Mucosa of rectum (tissue), 2 donors: ENCODE measurements around the gene TEC.
"Not testable (repeated sequence)": the region's sequence is repeated elsewhere in the genome, so short reads cannot be mapped to it uniquely, and the experiment has no call there.

Experiments used
- H3K27ac ChIP-seq, 2 donors: one replicate each; pipeline ENCODE4 v1.7.0; 2013; ENCODE audit warnings: inconsistent platforms in 2 of 2, low read depth in 2 of 2, low read length in 2 of 2
- H3K27me3 ChIP-seq, 2 donors: one replicate each; pipeline ENCODE4 v1.7.0; 2013; ENCODE audit warnings: low read length in 2 of 2; ENCODE audit not compliant: control insufficient read depth in 2 of 2, insufficient read depth in 2 of 2
- H3K36me3 ChIP-seq, 2 donors: one replicate each; pipeline ENCODE4 v1.7.0; 2013; ENCODE audit warnings: low read length in 2 of 2; ENCODE audit not compliant: control insufficient read depth in 2 of 2, insufficient read depth in 2 of 2
- H3K4me1 ChIP-seq, 2 donors: one replicate each; pipeline ENCODE4 v1.7.0; 2013; ENCODE audit warnings: low read length in 2 of 2, mild to moderate bottlenecking in 1 of 2; ENCODE audit not compliant: control insufficient read depth in 2 of 2, insufficient read depth in 2 of 2
- H3K4me3 ChIP-seq, 2 donors: one replicate each; pipeline ENCODE4 v1.7.0; 2013; ENCODE audit warnings: low read length in 2 of 2
- H3K9ac ChIP-seq, 2 donors: one replicate each; pipeline ENCODE4 v1.7.0; 2013; ENCODE audit warnings: low read length in 2 of 2, low read depth in 1 of 2, mild to moderate bottlenecking in 1 of 2
- H3K9me3 ChIP-seq, 2 donors: one replicate each; pipeline ENCODE4 v1.7.0; 2013; ENCODE audit warnings: low read length in 2 of 2; ENCODE audit not compliant: control insufficient read depth in 2 of 2
- donor health status: healthy.
- donor health status: Normal muscosa, but diverticular disease.

Gene TEC

DNA sequence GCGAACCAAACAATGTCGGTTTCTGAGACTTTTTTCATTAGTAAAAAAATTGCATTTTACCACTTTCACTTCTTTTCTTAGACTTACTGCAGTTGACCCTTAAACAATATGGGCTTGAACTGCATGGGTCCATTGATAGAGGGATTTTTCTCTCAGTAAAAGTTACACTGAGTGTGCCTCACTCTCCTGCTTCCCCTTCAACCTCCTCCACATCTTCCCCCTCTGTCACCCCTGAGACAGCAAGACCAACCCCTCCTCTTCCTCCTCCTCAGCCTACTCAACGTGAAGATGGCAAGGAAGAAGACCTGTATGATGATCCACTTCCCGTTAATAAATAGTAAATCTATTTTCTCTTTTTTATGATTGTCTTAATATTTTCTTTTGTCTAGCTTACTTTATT is 43.4 kb downstream of the TEC start:
- Histone ChIP-seq H3K4me3 (no peak overlapping the region), H3K36me3 (no peaks in the 10 kb centered on the region), H3K27ac (no peak overlapping the region), H3K9ac (no peak overlapping the region), H3K27me3 (no peaks in the 10 kb centered on the region), H3K9me3 (no peaks in the 10 kb centered on the region), H3K4me1 (no peaks in the 10 kb centered on the region)

DNA sequence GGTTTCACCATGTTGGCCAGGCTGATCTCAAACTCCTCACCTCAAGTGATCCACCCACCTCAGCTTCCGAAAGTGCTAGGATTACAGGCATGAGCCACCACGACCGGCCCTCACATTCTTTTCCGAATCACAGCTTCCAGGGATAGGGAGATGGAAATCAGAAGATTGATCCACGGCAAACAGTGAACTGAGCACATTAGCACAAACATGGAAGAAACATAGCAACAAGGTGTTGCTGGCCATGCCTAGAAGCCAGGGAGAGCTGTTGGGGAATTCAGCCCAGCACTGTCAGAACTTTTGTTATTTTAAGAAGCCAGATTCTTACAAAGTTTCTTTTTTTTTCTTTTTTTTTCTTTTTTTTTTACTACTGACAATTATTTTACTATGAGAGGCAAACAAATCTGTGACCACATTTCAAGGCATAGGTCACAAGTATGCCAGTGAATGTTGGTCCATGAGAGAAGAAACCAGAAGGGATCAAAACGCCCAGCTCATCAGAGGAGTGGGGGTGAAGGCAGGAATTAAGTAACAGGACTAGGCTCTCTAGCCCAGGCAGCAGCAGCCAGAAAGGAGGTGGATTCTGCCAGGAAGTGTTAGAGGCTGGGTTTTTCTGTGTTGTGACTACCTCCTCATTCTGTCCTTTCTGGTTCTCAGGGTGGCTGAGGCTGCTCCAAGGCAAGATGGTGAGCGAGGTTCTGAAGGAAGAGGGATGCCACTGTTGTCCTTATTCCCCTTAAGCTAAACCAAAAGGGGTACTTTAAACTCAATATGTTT is 44.1 kb downstream of the TEC start:
- no peaks in the 10 kb centered on the region for H3K36me3 ChIP-seq
- H3K9ac ChIP-seq: no peak overlapping the region
- no peaks in the 10 kb centered on the region for H3K9me3 ChIP-seq
- no peaks in the 10 kb centered on the region for H3K4me1 ChIP-seq
- H3K4me3 ChIP-seq: no peak overlapping the region
- H3K27ac ChIP-seq: no peak overlapping the region
- no peaks in the 10 kb centered on the region for H3K27me3 ChIP-seq

DNA sequence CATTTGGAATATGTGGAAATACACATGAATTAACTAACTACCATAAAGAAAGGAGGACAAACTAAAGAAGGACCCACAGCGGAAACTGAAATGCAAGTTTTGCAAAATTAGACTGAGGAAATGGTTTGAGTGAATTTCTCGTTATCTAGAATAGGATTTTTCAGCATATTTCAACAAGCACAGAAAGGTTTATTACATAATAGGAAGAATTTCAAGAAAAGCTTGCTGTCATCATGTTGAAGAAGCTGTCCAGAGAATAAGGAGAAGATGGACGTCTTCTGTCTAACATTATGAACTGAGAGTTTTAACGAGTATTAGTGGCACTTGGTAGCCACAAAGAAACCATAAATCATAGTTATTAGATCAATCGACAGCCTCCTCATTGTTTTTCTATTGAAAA is 45.0 kb downstream of the TEC start:
- no peaks in the 10 kb centered on the region for H3K4me1 ChIP-seq
- H3K9me3 ChIP-seq: no peaks in the 10 kb centered on the region
- no peaks in the 10 kb centered on the region for H3K36me3 ChIP-seq
- no peak overlapping the region for H3K9ac ChIP-seq
- H3K4me3 ChIP-seq: no peak overlapping the region
- no peaks in the 10 kb centered on the region for H3K27me3 ChIP-seq
- H3K27ac ChIP-seq: no peak overlapping the region

- no peaks in the 10 kb centered on the region for H3K4me1 ChIP-seq
- H3K4me3 ChIP-seq: no peak overlapping the region
- H3K9ac ChIP-seq: no peak overlapping the region
- H3K9me3 ChIP-seq: no peaks in the 10 kb centered on the region
- no peak overlapping the region for H3K27ac ChIP-seq
- no peaks in the 10 kb centered on the region for H3K27me3 ChIP-seq
- H3K36me3 ChIP-seq: no peaks in the 10 kb centered on the region
Measured at GRCh38 chr4:48223633-48224295, 45.9 kb downstream of the TEC start.

DNA sequence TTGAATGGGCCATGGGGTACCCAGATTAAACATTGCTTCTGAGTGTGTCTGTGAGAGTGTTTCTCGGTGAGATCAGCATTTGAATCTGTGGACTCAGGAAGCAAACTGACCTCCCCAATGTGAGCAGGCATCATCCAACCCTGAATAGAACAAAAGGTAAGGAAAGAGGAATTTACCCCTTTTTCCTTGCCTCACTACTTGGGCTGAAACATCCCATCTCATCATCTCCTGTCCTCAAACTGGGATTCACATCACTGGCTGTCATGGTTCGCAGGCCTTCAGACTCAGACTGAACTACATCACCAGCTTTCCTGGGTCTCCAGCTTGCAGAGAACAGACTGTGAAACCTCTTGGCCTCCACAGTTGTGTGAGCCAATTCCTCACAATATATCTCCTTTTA is 47.1 kb downstream of the TEC start:
- Histone ChIP-seq H3K36me3 (no peaks in the 10 kb centered on the region), H3K4me1 (no peaks in the 10 kb centered on the region), H3K27me3 (no peaks in the 10 kb centered on the region), H3K27ac (no peak overlapping the region), H3K4me3 (no peak overlapping the region), H3K9ac (no peak overlapping the region), H3K9me3 (no peaks in the 10 kb centered on the region)

DNA sequence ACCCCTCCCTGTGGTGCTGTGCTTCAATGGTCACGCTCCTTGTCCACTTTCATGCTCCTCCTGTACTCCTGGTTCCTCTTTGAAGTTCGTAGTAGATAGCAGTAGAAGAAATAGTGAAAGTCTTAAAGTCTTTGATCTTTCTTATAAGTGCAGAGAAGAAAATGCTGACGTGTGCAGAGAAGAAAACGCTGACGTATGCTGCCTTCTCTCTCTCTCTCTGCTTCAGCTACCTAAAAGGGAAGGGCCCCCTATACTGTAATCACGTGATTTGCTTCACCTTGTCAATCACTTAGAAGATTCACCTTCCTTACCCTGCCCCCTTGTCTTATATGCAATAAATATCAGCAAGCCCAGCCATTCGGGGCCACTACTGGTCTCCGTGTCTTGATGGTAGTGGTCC is 50.2 kb downstream of the TEC start:
- not testable (repeated sequence) for H3K36me3 ChIP-seq, H3K27me3 ChIP-seq, H3K4me3 ChIP-seq, H3K4me1 ChIP-seq, H3K9ac ChIP-seq, H3K27ac ChIP-seq, H3K9me3 ChIP-seq

GRCh38 chr4:48216563-48216962 is 53.1 kb downstream of the TEC start:
- Histone ChIP-seq H3K4me1 (no peaks in the 10 kb centered on the region), H3K9me3 (no peaks in the 10 kb centered on the region), H3K27ac (no peak overlapping the region), H3K4me3 (no peak overlapping the region), H3K9ac (no peak overlapping the region), H3K27me3 (no peaks in the 10 kb centered on the region), H3K36me3 (no peaks in the 10 kb centered on the region)

GRCh38 chr4:48215977-48216376 is 53.7 kb downstream of the TEC start:
- H3K27me3 ChIP-seq: no peaks in the 10 kb centered on the region

GRCh38 chr4:48212165-48212564 is 57.5 kb downstream of the TEC start:
- peak overlapping the region in 1 of 2 donors; percentile 11 for H3K27ac ChIP-seq

More at GRCh38 chr4:48215977-48216376, 53.7 kb downstream of the TEC start:
- H3K4me3 ChIP-seq: no peak overlapping the region
- H3K4me1 ChIP-seq: no peaks in the 10 kb centered on the region
- no peaks in the 10 kb centered on the region for H3K36me3 ChIP-seq
- no peaks in the 10 kb centered on the region for H3K9me3 ChIP-seq
- H3K9ac ChIP-seq: no peak overlapping the region
- no peak overlapping the region for H3K27ac ChIP-seq

GRCh38 chr4:48210966-48211328 is 58.7 kb downstream of the TEC start:
- Histone ChIP-seq H3K4me1 (no peaks in the 10 kb centered on the region), H3K27ac (no peak overlapping the region), H3K27me3 (no peaks in the 10 kb centered on the region), H3K4me3 (no peak overlapping the region), H3K9ac (no peak overlapping the region), H3K9me3 (no peaks in the 10 kb centered on the region), H3K36me3 (no peaks in the 10 kb centered on the region)

More at GRCh38 chr4:48212165-48212564, 57.5 kb downstream of the TEC start:
- H3K27me3 ChIP-seq: no peaks in the 10 kb centered on the region
- no peaks in the 10 kb centered on the region for H3K9me3 ChIP-seq
- H3K4me3 ChIP-seq: no peak overlapping the region
- H3K36me3 ChIP-seq: no peaks in the 10 kb centered on the region
- H3K9ac ChIP-seq: no peak overlapping the region
- no peaks in the 10 kb centered on the region for H3K4me1 ChIP-seq
